HEK293 (cell line): ENCODE data around the gene COPG2.

ENCODE experiments used
- CTCF ChIA-PET: fragments of 350-600 bp; formaldehyde crosslinking; extraction: SDS; loops from one replicate; lab custom pipeline; 2021; ENCODE audit warnings: antibody characterized with exemption; lab: Yijun Ruan, JAX
- POLR2A ChIA-PET: fragments of 300-600 bp; formaldehyde crosslinking; extraction: SDS; loops from one replicate; lab custom pipeline; 2020; ENCODE audit warnings: antibody characterized with exemption, inconsistent platforms; lab: Yijun Ruan, JAX
- H3K27ac ChIP-seq: fragments of 200-500 bp; sonication (Bioruptor generic); 2 replicates; pipeline ENCODE4 v1.5.1; 2014; ENCODE audit warnings: low read depth, low read length, control low read depth, inconsistent platforms; ENCODE audit errors: extremely low read depth
- H3K36me3 ChIP-seq, 2 experiments: fragments of 200-500 bp in 1 of 2; sonication (Bioruptor generic) in 1 of 2; 1 replicate in 1 of 2; 2 replicates in 1 of 2; pipeline ENCODE4 v1.5.1; 2014 to 2017; ENCODE audit warnings: inconsistent platforms in 2 of 2, low read length in 2 of 2; ENCODE audit not compliant: control insufficient read depth in 2 of 2, insufficient read depth in 1 of 2
- H3K4me1 ChIP-seq: fragments of 200-500 bp; sonication (Bioruptor generic); 2 replicates; pipeline ENCODE4 v1.5.1; 2014; ENCODE audit warnings: mild to moderate bottlenecking, low read length, inconsistent platforms; ENCODE audit not compliant: control insufficient read depth, insufficient read depth
- H3K4me3 ChIP-seq: 2 replicates; pipeline ENCODE4 v1.5.1; 2011; ENCODE audit warnings: low read depth, mild to moderate bottlenecking, control low read depth, low read length, moderate library complexity
- H3K9me3 ChIP-seq: fragments of 200-500 bp; sonication (Bioruptor generic); 2 replicates; pipeline ENCODE4 v1.5.1; 2014; ENCODE audit warnings: low read depth, low read length, inconsistent platforms; ENCODE audit not compliant: control insufficient read depth, insufficient read depth
- BCL11A ChIP-seq: fragments of 450-650 bp; formaldehyde crosslinking; IDR thresholded peaks from 2 replicates; pipeline ENCODE4 v1.5.1; 2016; ENCODE audit warnings: low read depth, missing biosample characterization, missing genetic modification characterization
- GLIS2 ChIP-seq: fragments of 450-650 bp; formaldehyde crosslinking; IDR thresholded peaks from 2 replicates; pipeline ENCODE4 v1.5.1; 2016; ENCODE audit warnings: missing biosample characterization, missing genetic modification characterization
- SP3 ChIP-seq: fragments of 450-650 bp; formaldehyde crosslinking; IDR thresholded peaks from 2 replicates; pipeline ENCODE4 v1.5.1; 2016; ENCODE audit warnings: missing biosample characterization, missing genetic modification characterization
- ZNF10 ChIP-seq: fragments of 450-650 bp; formaldehyde crosslinking; IDR thresholded peaks from 2 replicates; pipeline ENCODE4 v1.5.1; 2017; ENCODE audit warnings: missing biosample characterization, missing genetic modification characterization
- ZNF132 ChIP-seq: fragments of 450-650 bp; formaldehyde crosslinking; IDR thresholded peaks from 2 replicates; pipeline ENCODE4 v1.5.1; 2017; ENCODE audit warnings: missing biosample characterization, missing genetic modification characterization, borderline replicate concordance
- ZNF16 ChIP-seq: fragments of 450-650 bp; formaldehyde crosslinking; IDR thresholded peaks from 2 replicates; pipeline ENCODE4 v1.5.1; 2016; ENCODE audit warnings: low read depth, missing biosample characterization, missing genetic modification characterization
- ZNF274 ChIP-seq, 2 experiments: fragments of 200-500 bp in 1 of 2; fragments of 450-650 bp in 1 of 2; sonication (Bioruptor generic) in 1 of 2; formaldehyde crosslinking in 1 of 2; IDR thresholded peaks; 2 replicates each; pipeline versions ENCODE4 v1.5.1 to v1.6.1; 2014 to 2016; ENCODE audit warnings: borderline replicate concordance in 1 of 2, inconsistent platforms in 1 of 2, low read length in 1 of 2, missing biosample characterization in 1 of 2, missing genetic modification characterization in 1 of 2
- ZNF433 ChIP-seq: fragments of 450-650 bp; formaldehyde crosslinking; IDR thresholded peaks from 2 replicates; pipeline ENCODE4 v1.5.1; 2016; ENCODE audit warnings: missing biosample characterization, missing genetic modification characterization, low read depth
- ZNF473 ChIP-seq: fragments of 450-650 bp; formaldehyde crosslinking; IDR thresholded peaks from 2 replicates; pipeline ENCODE4 v1.5.1; 2017; ENCODE audit warnings: missing biosample characterization, missing genetic modification characterization
- ZNF514 ChIP-seq: fragments of 450-650 bp; formaldehyde crosslinking; IDR thresholded peaks from 2 replicates; pipeline ENCODE4 v1.5.1; 2016; ENCODE audit warnings: missing biosample characterization, missing genetic modification characterization
- ZNF544 ChIP-seq: fragments of 450-650 bp; formaldehyde crosslinking; IDR thresholded peaks from 2 replicates; pipeline ENCODE4 v1.5.0; 2017; ENCODE audit warnings: missing biosample characterization, missing genetic modification characterization
- ZNF555 ChIP-seq: fragments of 450-650 bp; formaldehyde crosslinking; conservative IDR thresholded peaks from 2 replicates; pipeline ENCODE4 v1.5.1; 2017; ENCODE audit warnings: missing biosample characterization, mild to moderate bottlenecking, missing genetic modification characterization, inconsistent platforms
- ZNF621 ChIP-seq: fragments of 450-650 bp; formaldehyde crosslinking; IDR thresholded peaks from 2 replicates; pipeline ENCODE4 v1.5.1; 2017; ENCODE audit warnings: missing biosample characterization, missing genetic modification characterization
- ZNF701 ChIP-seq: fragments of 450-650 bp; formaldehyde crosslinking; IDR thresholded peaks from 2 replicates; pipeline ENCODE4 v1.5.1; 2016; ENCODE audit warnings: missing biosample characterization, missing genetic modification characterization
- TF ChIP-seq, protein P1 (sequence below): fragments of 450-650 bp; formaldehyde crosslinking; IDR thresholded peaks from 2 replicates; pipeline ENCODE4 v1.5.1; 2016; ENCODE audit warnings: missing biosample characterization, missing genetic modification characterization
- TF ChIP-seq, protein P2 (sequence below): fragments of 450-650 bp; IDR thresholded peaks from 2 replicates; pipeline ENCODE4 v1.5.1; 2018; ENCODE audit warnings: missing biosample characterization, mild to moderate bottlenecking, missing genetic modification characterization
- TF ChIP-seq, protein P3 (sequence below): fragments of 450-650 bp; formaldehyde crosslinking; conservative IDR thresholded peaks from 2 replicates; pipeline ENCODE4 v1.5.1; 2016; ENCODE audit warnings: low read depth, missing biosample characterization, missing genetic modification characterization
- TF ChIP-seq, protein P4 (sequence below): fragments of 450-650 bp; formaldehyde crosslinking; IDR thresholded peaks from 2 replicates; pipeline ENCODE4 v1.5.1; 2016; ENCODE audit warnings: missing biosample characterization, missing genetic modification characterization

COPG2 gene

DNA sequence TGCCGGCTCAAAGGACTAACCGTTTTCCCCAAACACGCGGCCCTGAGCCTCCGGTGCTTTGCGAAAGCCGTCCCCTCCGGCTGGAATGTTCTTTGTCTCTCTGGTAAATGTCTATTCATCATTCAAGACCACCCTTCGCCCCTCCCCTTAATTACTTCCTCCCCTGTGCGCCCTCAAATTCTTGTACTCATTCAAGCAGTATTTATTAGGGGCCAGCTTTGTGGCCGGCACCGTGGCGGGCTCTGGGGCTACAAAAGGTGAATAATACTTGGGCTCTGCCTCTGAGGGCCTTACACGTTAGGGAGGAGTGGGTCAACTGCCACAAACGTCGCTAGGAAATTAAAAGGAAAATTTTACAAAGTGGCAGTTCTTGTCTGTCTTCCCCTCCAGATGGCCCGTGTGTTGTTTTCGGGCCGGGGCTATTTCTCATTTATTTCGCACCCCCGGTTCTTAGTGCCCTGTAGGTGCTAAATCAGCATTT, 178.2 kb downstream of the COPG2 start:
- Histone ChIP-seq H3K9me3 (no peaks in the 10 kb centered on the region), H3K27ac (no peak overlapping the region), H3K36me3 (no peaks in the 10 kb centered on the region), H3K4me3 (no peak overlapping the region), H3K4me1 (no peaks in the 10 kb centered on the region)
- POLR2A ChIA-PET: no interaction called here
- TF ChIP-seq, protein P1, sequence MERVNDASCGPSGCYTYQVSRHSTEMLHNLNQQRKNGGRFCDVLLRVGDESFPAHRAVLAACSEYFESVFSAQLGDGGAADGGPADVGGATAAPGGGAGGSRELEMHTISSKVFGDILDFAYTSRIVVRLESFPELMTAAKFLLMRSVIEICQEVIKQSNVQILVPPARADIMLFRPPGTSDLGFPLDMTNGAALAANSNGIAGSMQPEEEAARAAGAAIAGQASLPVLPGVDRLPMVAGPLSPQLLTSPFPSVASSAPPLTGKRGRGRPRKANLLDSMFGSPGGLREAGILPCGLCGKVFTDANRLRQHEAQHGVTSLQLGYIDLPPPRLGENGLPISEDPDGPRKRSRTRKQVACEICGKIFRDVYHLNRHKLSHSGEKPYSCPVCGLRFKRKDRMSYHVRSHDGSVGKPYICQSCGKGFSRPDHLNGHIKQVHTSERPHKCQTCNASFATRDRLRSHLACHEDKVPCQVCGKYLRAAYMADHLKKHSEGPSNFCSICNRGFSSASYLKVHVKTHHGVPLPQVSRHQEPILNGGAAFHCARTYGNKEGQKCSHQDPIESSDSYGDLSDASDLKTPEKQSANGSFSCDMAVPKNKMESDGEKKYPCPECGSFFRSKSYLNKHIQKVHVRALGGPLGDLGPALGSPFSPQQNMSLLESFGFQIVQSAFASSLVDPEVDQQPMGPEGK: no peak
- TF ChIP-seq ZNF132 (tag by site-specific recombination) (no peak), ZNF473 (no peak), BCL11A (tag by site-specific recombination) (no peak), ZNF274 (IDR thresholded peaks at IDR 0.05; ENCODE audit: low read length) (no peak), ZNF274 (tag by site-specific recombination; IDR thresholded peaks at IDR 0.05; ENCODE audit: borderline replicate concordance) (no peak), ZNF16 (tag by site-specific recombination) (no peak), ZNF10 (tag by site-specific recombination) (no peak), ZNF514 (tag by site-specific recombination) (no peak), ZNF544 (tag by site-specific recombination) (no peak), GLIS2 (no peak), ZNF701 (no peak), ZNF555 (tag by site-specific recombination) (no peak), ZNF433 (tag by site-specific recombination) (no peak), ZNF621 (tag by site-specific recombination) (no peak), SP3 (tag by site-specific recombination) (no peak)
- TF ChIP-seq, protein P2, sequence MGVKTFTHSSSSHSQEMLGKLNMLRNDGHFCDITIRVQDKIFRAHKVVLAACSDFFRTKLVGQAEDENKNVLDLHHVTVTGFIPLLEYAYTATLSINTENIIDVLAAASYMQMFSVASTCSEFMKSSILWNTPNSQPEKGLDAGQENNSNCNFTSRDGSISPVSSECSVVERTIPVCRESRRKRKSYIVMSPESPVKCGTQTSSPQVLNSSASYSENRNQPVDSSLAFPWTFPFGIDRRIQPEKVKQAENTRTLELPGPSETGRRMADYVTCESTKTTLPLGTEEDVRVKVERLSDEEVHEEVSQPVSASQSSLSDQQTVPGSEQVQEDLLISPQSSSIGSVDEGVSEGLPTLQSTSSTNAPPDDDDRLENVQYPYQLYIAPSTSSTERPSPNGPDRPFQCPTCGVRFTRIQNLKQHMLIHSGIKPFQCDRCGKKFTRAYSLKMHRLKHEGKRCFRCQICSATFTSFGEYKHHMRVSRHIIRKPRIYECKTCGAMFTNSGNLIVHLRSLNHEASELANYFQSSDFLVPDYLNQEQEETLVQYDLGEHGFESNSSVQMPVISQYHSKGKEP (tag by site-specific recombination): no peak
- TF ChIP-seq, protein P3, sequence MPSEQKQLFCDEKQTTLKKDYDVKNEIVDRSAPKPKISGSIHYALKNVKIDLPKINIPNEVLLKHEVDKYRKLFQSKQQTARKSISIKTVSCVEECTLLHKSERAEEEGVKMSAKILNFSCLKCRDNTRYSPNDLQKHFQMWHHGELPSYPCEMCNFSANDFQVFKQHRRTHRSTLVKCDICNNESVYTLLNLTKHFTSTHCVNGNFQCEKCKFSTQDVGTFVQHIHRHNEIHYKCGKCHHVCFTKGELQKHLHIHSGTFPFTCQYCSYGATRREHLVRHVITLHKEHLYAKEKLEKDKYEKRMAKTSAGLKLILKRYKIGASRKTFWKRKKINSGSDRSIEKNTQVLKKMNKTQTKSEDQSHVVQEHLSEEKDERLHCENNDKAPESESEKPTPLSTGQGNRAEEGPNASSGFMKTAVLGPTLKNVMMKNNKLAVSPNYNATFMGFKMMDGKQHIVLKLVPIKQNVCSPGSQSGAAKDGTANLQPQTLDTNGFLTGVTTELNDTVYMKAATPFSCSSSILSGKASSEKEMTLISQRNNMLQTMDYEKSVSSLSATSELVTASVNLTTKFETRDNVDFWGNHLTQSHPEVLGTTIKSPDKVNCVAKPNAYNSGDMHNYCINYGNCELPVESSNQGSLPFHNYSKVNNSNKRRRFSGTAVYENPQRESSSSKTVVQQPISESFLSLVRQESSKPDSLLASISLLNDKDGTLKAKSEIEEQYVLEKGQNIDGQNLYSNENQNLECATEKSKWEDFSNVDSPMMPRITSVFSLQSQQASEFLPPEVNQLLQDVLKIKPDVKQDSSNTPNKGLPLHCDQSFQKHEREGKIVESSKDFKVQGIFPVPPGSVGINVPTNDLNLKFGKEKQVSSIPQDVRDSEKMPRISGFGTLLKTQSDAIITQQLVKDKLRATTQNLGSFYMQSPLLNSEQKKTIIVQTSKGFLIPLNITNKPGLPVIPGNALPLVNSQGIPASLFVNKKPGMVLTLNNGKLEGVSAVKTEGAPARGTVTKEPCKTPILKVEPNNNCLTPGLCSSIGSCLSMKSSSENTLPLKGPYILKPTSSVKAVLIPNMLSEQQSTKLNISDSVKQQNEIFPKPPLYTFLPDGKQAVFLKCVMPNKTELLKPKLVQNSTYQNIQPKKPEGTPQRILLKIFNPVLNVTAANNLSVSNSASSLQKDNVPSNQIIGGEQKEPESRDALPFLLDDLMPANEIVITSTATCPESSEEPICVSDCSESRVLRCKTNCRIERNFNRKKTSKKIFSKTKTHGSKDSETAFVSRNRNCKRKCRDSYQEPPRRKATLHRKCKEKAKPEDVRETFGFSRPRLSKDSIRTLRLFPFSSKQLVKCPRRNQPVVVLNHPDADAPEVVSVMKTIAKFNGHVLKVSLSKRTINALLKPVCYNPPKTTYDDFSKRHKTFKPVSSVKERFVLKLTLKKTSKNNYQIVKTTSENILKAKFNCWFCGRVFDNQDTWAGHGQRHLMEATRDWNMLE (tag by site-specific recombination): no peak
- TF ChIP-seq, protein P4, sequence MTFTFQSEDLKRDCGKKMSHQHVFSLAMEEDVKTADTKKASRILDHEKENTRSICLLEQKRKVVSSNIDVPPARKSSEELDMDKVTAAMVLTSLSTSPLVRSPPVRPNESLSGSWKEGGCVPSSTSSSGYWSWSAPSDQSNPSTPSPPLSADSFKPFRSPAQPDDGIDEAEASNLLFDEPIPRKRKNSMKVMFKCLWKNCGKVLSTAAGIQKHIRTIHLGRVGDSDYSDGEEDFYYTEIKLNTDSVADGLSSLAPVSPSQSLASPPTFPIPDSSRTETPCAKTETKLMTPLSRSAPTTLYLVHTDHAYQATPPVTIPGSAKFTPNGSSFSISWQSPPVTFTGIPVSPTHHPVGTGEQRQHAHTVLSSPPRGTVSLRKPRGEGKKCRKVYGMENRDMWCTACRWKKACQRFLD (tag by site-specific recombination): no peak
- CTCF ChIA-PET: no interaction called here
